Body of pancreas (tissue), 4 donors: ENCODE results near the gene FMNL2. TPM values are rescaled to one million over a fixed set of nuclear protein-coding genes. Genes with fewer than 3 reads are reported as not detected.
A peak's percentile ranks its signal among the peaks of the same experiment; 100 is the strongest.

Experiments
- ATAC-seq: fragments of 150-250 bp; one replicate; pipeline ENCODE4 v1.9.1; 2016
- DNase-seq, 4 donors: peaks; one replicate each; pipeline ENCODE4 v3.0.0-alpha.2; 2019
- H3K27ac ChIP-seq, 4 donors: fragments of 200-600 bp; sonication (generic); 1 replicate in 3 of 4; 2 replicates in 1 of 4; pipeline versions ENCODE4 v1.5.1 to v1.6.1; 2016 to 2019; ENCODE audit warnings: mild to moderate bottlenecking in 1 of 4, mixed read lengths in 1 of 4, moderate library complexity in 1 of 4
- H3K27me3 ChIP-seq, 2 donors: fragments of 200-600 bp; sonication (generic); one replicate each; pipeline ENCODE4 v1.6.0; 2016; ENCODE audit warnings: mild to moderate bottlenecking in 1 of 2
- H3K36me3 ChIP-seq, 2 donors: fragments of 200-600 bp; sonication (generic); replicated peaks in 1 of 2; 2 replicates each; pipeline ENCODE4 v1.5.1; 2016; ENCODE audit warnings: low read depth in 2 of 2; ENCODE audit not compliant: insufficient read depth in 1 of 2
- H3K4me1 ChIP-seq: fragments of 200-600 bp; sonication (generic); one replicate; pipeline ENCODE4 v1.6.0; 2016
- H3K4me3 ChIP-seq, 2 donors: fragments of 200-600 bp; sonication (generic); 1 replicate in 1 of 2; 2 replicates in 1 of 2; pipeline ENCODE4 v1.5.1; 2016 to 2019
- H3K9me3 ChIP-seq, 3 donors: fragments of 200-600 bp; sonication (generic); 1 replicate in 2 of 3; 2 replicates in 1 of 3; pipeline ENCODE4 v1.5.1; 2016
- CTCF ChIP-seq, 7 experiments: fragments of 450-650 bp in 4 of 7; fragments of 200-600 bp in 3 of 7; sonication (generic) in 3 of 7; IDR thresholded peaks; one replicate each; pipeline ENCODE4 v1.5.1; 2016 to 2019; ENCODE audit warnings: antibody characterized with exemption in 7 of 7
- POLR2A ChIP-seq, 3 donors: fragments of 450-650 bp; IDR thresholded peaks; one replicate each; pipeline ENCODE4 v1.6.1; 2016; ENCODE audit warnings: antibody characterized with exemption in 3 of 3, mild to moderate bottlenecking in 2 of 3
- WGBS, 2 donors: methylation state at CpG; one replicate each; pipeline ENCODE4 v1.1.5; 2017; 5-methylcytosine and 5-hydroxymethylcytosine counted together
- intact Hi-C: fragments of 100-400 bp; cut with DNase I; formaldehyde crosslinking; loops from one replicate; pipeline ENCODE4 v1.15.1; 2023
- total RNA-seq, 2 donors: library from RNA; depleted of rRNA; stranded (reverse); fragments of >200 nt; gene quantifications; one replicate each; pipeline ENCODE4 v1.1.0, GENCODE V29; 2016

FMNL2 gene
- total RNA-seq, 2 donors from 2014 or later, result 13.5 to 44.4 TPM

GRCh38 chr2:152328013-152328412 lies 7.0 kb upstream of the FMNL2 start:
- no peak for DNase-seq
- no peak for ATAC-seq
- Histone ChIP-seq H3K27ac (no peak overlapping the region), H3K4me1 (no peaks in the 10 kb centered on the region), H3K36me3 (no peaks in the 10 kb centered on the region), H3K4me3 (no peak overlapping the region), H3K9me3 (no peaks in the 10 kb centered on the region), H3K27me3 (no peaks in the 10 kb centered on the region)
- TF ChIP-seq POLR2A (IDR thresholded peaks at IDR 0.05) (no peak), CTCF (IDR thresholded peaks at IDR 0.05) (no peak)
- 75 to 77% methylated on average over 2 of the region's 2 CpGs for WGBS, 2 donors
- intact Hi-C loops, result no loop called here

- 66 to 69% methylated on average over 4 of the region's 4 CpGs for WGBS, 2 donors
- Histone ChIP-seq H3K36me3 (no peaks in the 10 kb centered on the region), H3K27me3 (no peaks in the 10 kb centered on the region), H3K9me3 (no peaks in the 10 kb centered on the region), H3K4me1 (peaks cover 8% of the 10 kb centered on the region), H3K27ac (no peak overlapping the region), H3K4me3 (no peak overlapping the region)
- DNase-seq (no peak), ATAC-seq (no peak)
- no peak for TF ChIP-seq POLR2A (IDR thresholded peaks at IDR 0.05)
- TF ChIP-seq CTCF (IDR thresholded peaks at IDR 0.05), result no peak
- intact Hi-C loops, result loop anchor here (10.0 kb wide), 1 partner anchor 136 kb away; no protein-coding TSS in a partner anchor
These were observed 4.6 kb upstream of the FMNL2 start for GRCh38 chr2:152330235-152330866.

DNA sequence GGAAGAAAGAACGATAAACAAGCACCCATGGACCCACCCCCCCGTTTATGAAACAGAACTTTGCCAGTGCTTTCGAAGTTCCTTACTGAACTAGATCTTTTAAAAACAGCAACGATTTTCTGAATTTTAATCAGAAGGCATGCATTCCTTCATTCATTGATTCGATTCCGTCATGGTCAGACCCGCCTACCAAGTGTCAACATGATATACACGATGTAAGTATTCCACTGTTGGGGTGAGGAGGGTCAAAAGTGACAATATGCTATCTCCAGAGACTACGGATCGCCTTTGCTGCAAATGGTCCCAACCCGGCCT lies 316 bp upstream of the FMNL2 start:
- intact Hi-C loops, result loop anchor here (10.0 kb wide), 1 partner anchor 140 kb away; no protein-coding TSS in a partner anchor
- Histone ChIP-seq H3K4me1 (peaks cover 18% of the 10 kb centered on the region), H3K36me3 (no peaks in the 10 kb centered on the region), H3K27me3 (no peaks in the 10 kb centered on the region), H3K9me3 (no peaks in the 10 kb centered on the region), H3K27ac (peak overlapping the region; percentile 72 to 81 (median 76)), H3K4me3 (peak overlapping the region; percentile 79 to 84)
- ATAC-seq (no peak), DNase-seq (no peak)
- TF ChIP-seq CTCF (IDR thresholded peaks at IDR 0.05), result peak in 1 of 7 experiments; percentile 6
- TF ChIP-seq POLR2A (IDR thresholded peaks at IDR 0.05), result no peak
- WGBS, 2 donors, result 3% methylated on average over 10 to 11 of the region's 11 CpGs

DNA sequence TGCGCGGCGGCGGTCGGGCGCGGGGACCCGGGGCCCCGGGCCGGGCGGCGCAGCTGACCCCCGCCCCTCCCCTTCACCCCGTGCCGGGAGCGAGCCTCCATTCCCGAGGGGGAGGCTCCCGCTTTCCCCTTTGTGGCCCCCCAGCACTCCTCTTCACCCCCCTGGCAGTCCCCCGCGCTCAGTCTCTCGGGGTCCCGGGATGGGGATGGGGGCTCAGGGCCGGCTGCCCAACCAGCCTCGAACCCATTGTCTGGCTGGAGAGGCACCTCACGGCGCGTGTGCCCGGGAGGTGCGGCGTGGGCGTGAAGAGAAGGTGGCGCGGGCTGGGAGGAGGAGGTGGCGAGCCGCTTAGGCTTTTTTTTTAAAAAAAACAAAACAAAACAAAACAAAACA lies 748 bp downstream of the FMNL2 start:
- Histone ChIP-seq H3K4me1 (peaks cover 18% of the 10 kb centered on the region), H3K27me3 (no peaks in the 10 kb centered on the region), H3K4me3 (peak overlapping the region; percentile 79 to 84), H3K27ac (peak overlapping the region; percentile 72 to 81 (median 76)), H3K9me3 (no peaks in the 10 kb centered on the region), H3K36me3 (no peaks in the 10 kb centered on the region)
- ATAC-seq (peak; percentile 5), DNase-seq (peak in 1 of 4 donors; percentile 4)
- 0% methylated on average over 8 to 25 of the region's 35 CpGs for whole genome bisulfite sequencing, 2 donors
- TF ChIP-seq CTCF (IDR thresholded peaks at IDR 0.05) (no peak), POLR2A (IDR thresholded peaks at IDR 0.05) (no peak)
- intact Hi-C loops, result loop anchor here (10.0 kb wide), 1 partner anchor 141 kb away; no protein-coding TSS in a partner anchor
